GM19099 (cell line): ENCODE measurements around the gene FAM228B.

Experiments used
- POLR2A ChIP-seq: IDR thresholded peaks from 3 replicates; pipeline ENCODE4 v1.6.1; 2011; ENCODE audit warnings: low read depth; ENCODE audit not compliant: insufficient read length; ENCODE audit errors: extremely low read depth

Gene FAM228B

GRCh38 chr2:24175631-24176187, 52.4 kb downstream of the FAM228B start:
- no peak for TF ChIP-seq POLR2A

- TF ChIP-seq POLR2A = no peak
These were observed 53.1 kb downstream of the FAM228B start for GRCh38 chr2:24176326-24176725.

GRCh38 chr2:24179683-24180082, 56.4 kb downstream of the FAM228B start:
- no peak for TF ChIP-seq POLR2A

- TF ChIP-seq POLR2A = no peak
These were observed 58.6 kb downstream of the FAM228B start for GRCh38 chr2:24181849-24182248.

- no peak for TF ChIP-seq POLR2A
These were observed 59.2 kb downstream of the FAM228B start for GRCh38 chr2:24182507-24182906.

- TF ChIP-seq POLR2A = no peak
These were observed 60.2 kb downstream of the FAM228B start for GRCh38 chr2:24183366-24184069.

GRCh38 chr2:24189551-24189950, 66.3 kb downstream of the FAM228B start:
- no peak for TF ChIP-seq POLR2A

- TF ChIP-seq POLR2A = no peak
These were observed 67.2 kb downstream of the FAM228B start for GRCh38 chr2:24190503-24190902.

GRCh38 chr2:24191156-24191555, 67.9 kb downstream of the FAM228B start:
- TF ChIP-seq POLR2A = no peak

- TF ChIP-seq POLR2A = no peak
These were observed 68.6 kb downstream of the FAM228B start for GRCh38 chr2:24191848-24192247.

GRCh38 chr2:24199968-24200590, 76.8 kb downstream of the FAM228B start:
- TF ChIP-seq POLR2A = no peak

GRCh38 chr2:24200799-24201198, 77.5 kb downstream of the FAM228B start:
- TF ChIP-seq POLR2A = no peak

GRCh38 chr2:24203029-24203786, 79.9 kb downstream of the FAM228B start:
- TF ChIP-seq POLR2A = no peak

GRCh38 chr2:24203787-24204150, 80.5 kb downstream of the FAM228B start:
- TF ChIP-seq POLR2A = no peak

- TF ChIP-seq POLR2A = no peak
These were observed 81.2 kb downstream of the FAM228B start for GRCh38 chr2:24204505-24204904.

GRCh38 chr2:24205131-24205530, 81.9 kb downstream of the FAM228B start:
- TF ChIP-seq POLR2A = no peak

- TF ChIP-seq POLR2A = no peak
These were observed 83.0 kb downstream of the FAM228B start for GRCh38 chr2:24206242-24206641.

GRCh38 chr2:24206714-24207113, 83.4 kb downstream of the FAM228B start:
- no peak for TF ChIP-seq POLR2A
